Upper lobe of left lung (tissue), 4 donors: ENCODE measurements around the gene ANKRD31.

ENCODE experiments used
- EP300 ChIP-seq, 4 donors: sonication (generic); formaldehyde crosslinking; IDR thresholded peaks; one replicate each; pipeline ENCODE4 v1.5.1; 2017; ENCODE audit warnings: antibody characterized with exemption in 4 of 4, control low read depth in 2 of 4
- POLR2AphosphoS5 ChIP-seq, 2 donors: sonication (generic); formaldehyde crosslinking; IDR thresholded peaks; one replicate each; pipeline ENCODE4 v1.5.1; 2017; ENCODE audit warnings: antibody characterized with exemption in 2 of 2
- TF ChIP-seq, protein P1 (sequence below), 6 experiments: fragments of 450-650 bp in 4 of 6; fragments of 200-600 bp in 2 of 6; sonication (generic) in 2 of 6; IDR thresholded peaks; one replicate each; pipeline ENCODE4 v1.5.1; 2016 to 2019; ENCODE audit warnings: antibody characterized with exemption in 6 of 6

DNA sequence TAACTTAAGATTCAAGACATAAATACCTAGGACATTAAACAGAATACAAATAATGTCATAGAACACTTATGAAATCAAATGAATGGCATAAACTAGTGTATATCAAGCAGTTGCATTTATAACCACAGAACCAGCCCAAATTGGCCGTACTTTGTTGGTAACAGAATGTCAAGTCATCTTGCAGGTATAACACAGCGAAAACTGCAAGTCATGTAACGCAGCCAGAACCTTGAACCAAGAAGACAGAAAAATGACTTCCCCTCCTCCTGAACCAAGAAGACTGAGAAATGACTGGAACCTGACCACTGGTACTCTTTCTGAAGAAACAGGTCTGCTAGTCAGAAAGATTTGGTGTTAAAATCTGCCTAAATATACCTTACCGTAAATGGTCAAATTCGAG is 38.9 kb downstream of the ANKRD31 start:
- TF ChIP-seq, protein P1, sequence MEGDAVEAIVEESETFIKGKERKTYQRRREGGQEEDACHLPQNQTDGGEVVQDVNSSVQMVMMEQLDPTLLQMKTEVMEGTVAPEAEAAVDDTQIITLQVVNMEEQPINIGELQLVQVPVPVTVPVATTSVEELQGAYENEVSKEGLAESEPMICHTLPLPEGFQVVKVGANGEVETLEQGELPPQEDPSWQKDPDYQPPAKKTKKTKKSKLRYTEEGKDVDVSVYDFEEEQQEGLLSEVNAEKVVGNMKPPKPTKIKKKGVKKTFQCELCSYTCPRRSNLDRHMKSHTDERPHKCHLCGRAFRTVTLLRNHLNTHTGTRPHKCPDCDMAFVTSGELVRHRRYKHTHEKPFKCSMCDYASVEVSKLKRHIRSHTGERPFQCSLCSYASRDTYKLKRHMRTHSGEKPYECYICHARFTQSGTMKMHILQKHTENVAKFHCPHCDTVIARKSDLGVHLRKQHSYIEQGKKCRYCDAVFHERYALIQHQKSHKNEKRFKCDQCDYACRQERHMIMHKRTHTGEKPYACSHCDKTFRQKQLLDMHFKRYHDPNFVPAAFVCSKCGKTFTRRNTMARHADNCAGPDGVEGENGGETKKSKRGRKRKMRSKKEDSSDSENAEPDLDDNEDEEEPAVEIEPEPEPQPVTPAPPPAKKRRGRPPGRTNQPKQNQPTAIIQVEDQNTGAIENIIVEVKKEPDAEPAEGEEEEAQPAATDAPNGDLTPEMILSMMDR (IDR thresholded peaks at IDR 0.05) = no peak
- no peak for TF ChIP-seq EP300 (IDR thresholded peaks at IDR 0.05)
- TF ChIP-seq POLR2AphosphoS5 (IDR thresholded peaks at IDR 0.05) = no peak
